SK-N-MC (cell line): ENCODE data around the gene DDX41.

Experiments used
- EZH2 ChIP-seq: fragments of 200-600 bp; sonication (generic); IDR thresholded peaks from one replicate; pipeline ENCODE4 v1.6.1; 2017; ENCODE audit warnings: antibody characterized with exemption
- FOXP2 ChIP-seq: optimal IDR thresholded peaks from 2 replicates; pipeline ENCODE3; 2011; ENCODE audit warnings: mild to moderate bottlenecking, moderate library complexity; ENCODE audit not compliant: insufficient read depth; ENCODE audit errors: extremely low read length, control extremely low read depth
- POLR2AphosphoS5 ChIP-seq: IDR thresholded peaks from 2 replicates; pipeline ENCODE4 v1.6.1; 2012; ENCODE audit warnings: mild to moderate bottlenecking, low read depth, low read length, borderline replicate concordance

GRCh38 chr5:177514541-177514940 is 2.2 kb downstream of the DDX41 start:
- TF ChIP-seq POLR2AphosphoS5 (no peak), EZH2 (no peak), FOXP2 (no peak)
